RPMI8226 (cell line): ENCODE measurements around the gene NPDC1.
A peak's percentile ranks its signal among the peaks of the same experiment; 100 is the strongest.

ENCODE experiments used
- DNase-seq: peaks from one replicate; pipeline ENCODE4 v3.0.0-alpha.2; 2015

Gene NPDC1

DNA sequence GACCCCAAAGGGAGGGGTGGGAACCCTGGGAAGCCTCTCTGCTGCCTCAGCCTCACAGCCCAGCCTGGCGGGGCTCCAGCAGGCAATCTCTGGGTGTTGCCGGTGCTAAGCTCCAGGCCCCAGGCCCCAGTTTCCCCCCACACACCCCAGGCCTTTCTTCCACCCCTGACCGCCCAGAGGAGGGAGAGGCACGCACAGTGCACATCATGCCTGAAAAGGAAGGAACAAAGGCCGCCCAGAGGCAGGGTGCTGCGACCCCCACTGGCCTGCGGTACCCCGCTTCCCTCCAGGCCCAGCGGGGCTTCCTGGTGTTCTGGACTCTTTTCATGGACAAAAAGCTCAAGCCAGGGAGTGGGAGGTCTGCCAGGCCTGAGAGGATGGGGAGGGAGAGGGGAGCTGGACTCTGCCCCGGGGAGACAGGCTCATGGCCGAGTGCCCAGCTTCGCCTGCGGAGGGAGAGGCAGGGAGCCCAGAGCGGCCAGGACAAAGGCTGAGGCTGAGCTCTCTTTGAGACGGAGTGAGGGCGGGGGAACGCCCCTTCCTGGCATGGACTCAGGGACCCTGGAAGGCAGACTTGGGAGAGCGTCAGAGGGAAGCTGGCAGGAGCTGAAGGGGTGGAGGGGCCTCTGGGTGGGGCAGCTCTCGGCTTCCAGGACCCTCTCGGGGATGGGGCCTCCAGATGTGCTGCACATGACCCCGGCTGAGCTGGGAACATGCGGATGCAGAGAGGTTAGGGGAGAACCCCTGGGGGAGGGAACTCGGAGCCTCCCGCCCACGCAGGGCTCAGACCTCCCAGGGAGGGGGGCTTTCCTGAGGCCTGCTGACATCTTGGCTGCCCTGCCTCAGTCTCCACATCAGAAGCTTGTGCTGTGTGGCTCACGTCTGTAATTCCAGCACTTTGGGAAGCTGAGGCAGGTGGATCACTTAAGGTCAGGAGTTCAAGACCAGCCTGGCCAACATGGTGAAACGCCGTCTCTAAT lies 9.7 kb upstream of the NPDC1 start:
- DNase-seq = no peak

DNA sequence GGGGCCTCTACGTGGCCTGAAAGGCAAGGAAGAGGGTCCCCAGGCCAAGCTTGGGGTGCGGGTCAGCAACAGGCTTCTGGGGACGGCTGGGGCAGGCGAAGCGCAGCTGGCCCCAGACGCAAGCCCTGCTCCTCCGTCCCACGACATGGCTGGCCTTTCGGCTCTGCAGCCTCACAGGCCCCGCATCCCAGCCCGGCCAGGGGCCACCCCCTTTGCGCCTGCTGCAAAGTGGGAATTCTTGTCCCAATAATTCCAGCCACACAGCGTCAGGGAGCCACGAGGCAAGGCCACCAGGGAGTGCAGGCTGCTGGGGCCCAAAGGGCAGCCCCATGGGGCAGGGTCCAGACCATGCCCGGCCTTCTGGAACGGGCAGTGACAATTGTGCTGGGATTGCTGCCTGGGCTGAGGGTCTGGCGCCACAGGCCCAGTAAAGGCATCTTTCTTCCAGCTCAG lies 9.0 kb upstream of the NPDC1 start:
- no peak for DNase-seq

DNA sequence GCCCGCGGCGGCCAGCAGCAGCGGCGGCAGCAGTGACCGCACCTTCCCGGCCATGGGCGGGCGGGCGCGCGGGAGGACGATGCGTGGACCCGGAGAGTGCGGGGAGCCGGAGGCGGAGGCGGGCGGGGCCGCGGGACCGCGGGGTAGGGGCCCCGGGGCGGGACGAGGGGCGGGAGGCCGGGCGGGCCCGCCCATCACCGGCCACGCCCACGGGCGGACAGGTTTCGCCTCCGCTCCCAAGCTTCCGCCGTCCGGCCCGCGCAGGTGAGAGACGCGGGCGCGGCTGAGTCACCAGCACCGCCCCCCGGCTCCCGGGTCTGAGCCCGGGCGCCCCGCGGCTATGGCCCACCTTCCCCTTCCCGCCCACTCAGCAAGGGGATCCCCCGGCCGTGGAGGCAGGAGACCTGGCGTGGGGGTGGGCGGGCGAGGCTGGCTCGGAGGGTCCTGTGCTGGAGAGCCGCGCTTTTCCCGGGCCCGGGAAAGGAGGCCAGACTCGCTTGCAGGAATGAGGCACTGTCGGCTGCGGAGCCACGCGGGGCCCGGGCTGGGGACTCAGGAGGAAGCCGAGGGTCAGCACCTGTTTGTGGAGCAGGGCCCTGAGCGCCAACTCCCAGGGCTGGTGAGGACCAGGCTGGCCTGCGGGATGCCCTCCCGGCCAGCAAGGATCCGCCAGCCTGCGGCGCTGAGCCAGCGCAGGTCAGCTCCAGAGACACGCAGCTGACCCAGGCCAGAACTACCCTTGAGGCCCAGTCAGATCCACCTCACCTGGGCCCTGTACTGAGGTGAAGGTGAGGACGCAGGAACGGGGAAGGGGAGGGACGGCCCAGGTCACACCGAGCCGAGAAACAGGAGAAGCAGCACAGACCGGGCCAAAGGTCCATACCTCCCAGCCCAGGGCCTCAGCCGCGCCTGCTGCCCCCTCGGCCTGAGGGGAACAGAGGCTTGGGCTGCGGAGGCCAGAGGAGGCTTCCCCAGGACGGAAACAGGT lies 8.3 kb upstream of the NPDC1 start, which contains the start of gene ENTPD2:
ENTPD2 (minus strand) TSS at position 118 of the 988 bp plus-strand sequence; CDS start at position 54, 64 bp downstream.
- DNase-seq = peak; percentile 91

DNA sequence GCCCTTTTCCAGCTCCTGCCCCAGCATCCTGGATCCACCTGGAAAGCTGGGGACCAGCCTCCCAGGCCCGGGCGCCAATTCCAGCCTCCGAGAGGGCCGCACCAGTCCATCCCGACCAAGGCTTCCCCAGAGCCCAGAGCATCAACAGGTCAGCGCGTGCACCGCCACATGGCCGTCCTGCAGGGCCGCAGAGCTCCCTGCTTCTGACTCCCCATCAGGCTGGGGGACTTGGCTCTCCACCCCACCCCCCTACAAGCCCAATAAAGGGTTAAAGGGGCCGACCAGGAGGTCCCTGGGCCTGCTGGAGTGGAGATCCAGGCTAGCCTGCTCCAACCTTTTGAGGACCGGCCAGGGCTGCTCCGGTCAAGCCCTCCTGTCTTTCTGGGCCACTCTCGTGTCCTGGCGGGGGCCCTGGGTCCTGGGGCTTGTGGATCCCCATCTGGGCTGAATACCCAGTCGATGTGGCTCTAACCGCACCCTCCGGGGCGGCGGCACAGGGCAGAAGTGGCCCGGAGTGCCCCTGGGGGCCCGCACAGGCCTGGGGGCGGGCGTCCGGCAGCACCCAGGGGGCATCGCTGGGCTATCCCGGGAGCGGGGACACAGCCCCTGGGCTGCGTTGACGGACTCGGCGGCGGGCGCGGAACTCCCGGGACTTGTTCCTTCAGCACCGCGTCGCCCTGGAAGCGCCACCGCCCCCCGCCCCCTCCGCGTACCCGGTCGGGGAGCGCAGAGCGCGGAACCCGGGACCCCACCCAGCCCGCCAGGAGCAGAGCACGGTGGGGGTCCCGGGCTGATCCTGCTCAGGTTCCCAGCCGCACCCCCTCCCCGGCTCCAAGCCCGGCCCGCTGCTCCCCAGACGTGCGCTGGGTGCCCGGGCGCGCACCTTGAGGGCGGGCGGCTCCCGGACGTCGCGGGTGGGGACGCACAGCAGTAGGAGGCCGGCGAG lies 7.3 kb upstream of the NPDC1 start:
- DNase-seq = no peak

DNA sequence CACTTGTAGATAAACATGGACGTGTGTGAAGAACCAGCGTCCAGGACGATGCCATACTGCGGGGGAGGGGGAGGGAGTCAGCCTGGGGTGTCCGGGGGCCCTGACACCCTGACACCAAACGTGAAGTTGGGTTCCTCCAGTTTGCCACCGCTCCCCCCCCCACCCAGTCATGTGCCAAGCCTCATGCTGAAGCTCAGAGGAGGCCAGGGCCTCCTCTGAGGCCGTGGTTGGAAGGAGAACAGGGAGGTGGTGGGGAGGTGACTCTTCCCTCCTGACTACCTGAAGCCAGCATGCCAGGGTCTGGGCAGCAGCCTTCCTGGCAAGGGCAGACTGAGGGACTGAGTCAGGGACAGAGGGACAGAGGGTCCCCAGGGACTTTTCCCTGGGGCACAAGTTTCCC lies 6.3 kb upstream of the NPDC1 start:
- no peak for DNase-seq

- DNase-seq = no peak
Observed at GRCh38 chr9:137051145-137051724, 5.3 kb upstream of the NPDC1 start.

GRCh38 chr9:137050570-137050969 lies 4.6 kb upstream of the NPDC1 start:
- DNase-seq = no peak

DNA sequence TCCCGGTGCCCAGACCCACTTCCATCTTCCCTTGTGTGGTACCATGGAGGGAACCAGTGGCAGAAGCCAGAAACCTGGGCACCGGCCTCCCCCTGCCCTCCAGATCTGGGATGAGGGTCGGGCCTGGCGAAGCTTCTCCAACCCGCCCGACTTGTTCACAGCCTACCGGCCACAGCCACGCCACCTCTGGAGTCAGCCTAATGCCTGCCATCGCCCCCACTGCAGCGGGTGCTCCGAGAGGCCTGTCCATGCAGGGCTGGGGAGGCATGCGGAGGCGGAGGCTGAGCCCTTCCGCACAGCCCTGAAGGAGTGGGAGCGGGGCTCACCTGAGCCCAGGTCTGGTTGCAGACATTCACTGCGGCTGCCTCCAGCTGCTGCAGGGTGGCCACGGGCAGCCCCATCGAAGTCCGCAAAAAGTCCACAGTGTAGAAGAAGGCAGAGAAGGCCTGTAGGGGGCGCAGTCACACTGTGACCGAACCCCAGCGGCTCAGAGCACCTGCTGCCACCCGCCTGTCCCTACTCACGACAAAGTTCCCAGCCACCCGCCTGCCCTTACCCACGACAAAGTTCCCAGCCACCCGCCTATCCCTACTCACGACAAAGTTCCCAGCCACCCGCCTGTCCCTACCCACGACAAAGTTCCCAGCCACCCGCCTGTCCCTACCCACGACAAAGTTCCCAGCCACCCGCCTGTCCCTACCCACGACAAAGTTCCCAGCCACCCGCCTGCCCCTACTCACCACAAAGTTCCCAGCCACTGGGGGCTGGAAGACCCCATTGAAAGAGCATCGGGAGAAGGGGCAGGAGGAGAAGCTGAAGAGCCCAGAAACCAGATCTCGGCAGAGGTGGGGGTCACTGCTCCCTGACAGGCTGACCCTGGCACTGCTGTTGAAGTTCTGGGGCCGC lies 3.8 kb upstream of the NPDC1 start:
- peak; percentile 86 for DNase-seq

- no peak for DNase-seq
Observed at GRCh38 chr9:137048655-137049543, 2.9 kb upstream of the NPDC1 start.

GRCh38 chr9:137045294-137046087 lies 486 bp downstream of the NPDC1 start:
- peak; percentile 75 for DNase-seq

GRCh38 chr9:137044502-137045177 lies 1.3 kb downstream of the NPDC1 start:
- no peak for DNase-seq

DNA sequence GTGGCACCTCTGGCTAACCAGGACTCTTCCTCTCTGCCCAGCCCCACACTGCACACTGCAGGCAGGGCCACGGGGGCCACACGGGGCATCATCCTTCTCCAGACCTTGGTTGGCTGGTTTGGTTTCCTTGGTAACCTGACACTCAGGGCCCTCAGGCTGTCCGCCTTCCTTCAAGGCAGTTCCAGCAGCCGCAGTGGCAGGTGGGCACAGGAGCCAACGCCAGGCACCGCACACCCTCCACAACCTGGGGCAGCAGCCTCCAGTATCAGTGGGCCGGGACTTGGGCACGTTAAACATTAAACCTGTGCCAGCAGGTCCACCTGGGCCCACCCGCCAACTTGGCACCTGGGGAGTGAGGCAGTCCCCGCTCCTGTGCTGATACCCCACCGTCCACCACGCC lies 1.9 kb downstream of the NPDC1 start:
- DNase-seq = no peak

- no peak for DNase-seq
Observed at GRCh38 chr9:137042751-137043727, 2.9 kb downstream of the NPDC1 start.

DNA sequence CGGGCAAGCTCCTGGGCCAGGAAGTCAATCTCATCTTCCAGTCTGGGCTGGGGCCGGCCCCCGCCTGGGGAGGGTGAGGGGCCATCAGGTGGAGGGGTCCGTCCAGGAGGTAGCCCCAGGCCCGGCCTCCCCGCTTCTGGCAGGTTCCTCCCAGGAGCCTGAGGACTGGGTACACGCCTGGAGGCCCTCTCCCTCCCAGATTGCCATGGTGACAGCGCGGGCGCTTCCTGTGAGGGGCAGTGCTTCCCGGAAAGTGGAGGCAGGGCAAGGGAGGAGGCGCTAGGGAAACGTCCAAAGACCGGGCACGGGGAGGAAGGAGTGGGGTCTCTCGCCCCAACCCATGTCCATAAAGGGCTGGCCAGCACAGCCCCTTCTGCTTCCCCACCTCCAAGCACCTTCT lies 4.9 kb downstream of the NPDC1 start:
- no peak for DNase-seq

DNA sequence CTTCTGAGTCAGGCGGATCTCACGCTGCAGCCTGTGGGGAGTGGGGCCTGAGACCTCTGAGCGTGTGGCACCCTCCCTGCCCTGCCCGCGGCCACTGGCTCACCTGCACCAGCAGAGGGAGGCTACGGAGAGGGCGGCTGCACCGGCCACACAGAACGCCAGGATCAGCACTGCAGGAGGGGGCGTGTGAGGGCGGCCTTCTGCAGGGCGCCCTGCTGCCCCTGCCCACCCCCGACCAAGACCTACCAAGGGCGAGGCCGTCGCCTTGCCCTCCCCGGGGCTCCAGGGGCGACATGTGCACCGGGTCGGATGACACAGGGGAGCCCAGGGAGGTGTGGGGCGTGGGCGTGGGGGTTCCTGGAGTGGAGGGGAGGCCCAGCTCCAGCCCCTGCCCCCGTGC lies 5.4 kb downstream of the NPDC1 start:
- DNase-seq = no peak

DNA sequence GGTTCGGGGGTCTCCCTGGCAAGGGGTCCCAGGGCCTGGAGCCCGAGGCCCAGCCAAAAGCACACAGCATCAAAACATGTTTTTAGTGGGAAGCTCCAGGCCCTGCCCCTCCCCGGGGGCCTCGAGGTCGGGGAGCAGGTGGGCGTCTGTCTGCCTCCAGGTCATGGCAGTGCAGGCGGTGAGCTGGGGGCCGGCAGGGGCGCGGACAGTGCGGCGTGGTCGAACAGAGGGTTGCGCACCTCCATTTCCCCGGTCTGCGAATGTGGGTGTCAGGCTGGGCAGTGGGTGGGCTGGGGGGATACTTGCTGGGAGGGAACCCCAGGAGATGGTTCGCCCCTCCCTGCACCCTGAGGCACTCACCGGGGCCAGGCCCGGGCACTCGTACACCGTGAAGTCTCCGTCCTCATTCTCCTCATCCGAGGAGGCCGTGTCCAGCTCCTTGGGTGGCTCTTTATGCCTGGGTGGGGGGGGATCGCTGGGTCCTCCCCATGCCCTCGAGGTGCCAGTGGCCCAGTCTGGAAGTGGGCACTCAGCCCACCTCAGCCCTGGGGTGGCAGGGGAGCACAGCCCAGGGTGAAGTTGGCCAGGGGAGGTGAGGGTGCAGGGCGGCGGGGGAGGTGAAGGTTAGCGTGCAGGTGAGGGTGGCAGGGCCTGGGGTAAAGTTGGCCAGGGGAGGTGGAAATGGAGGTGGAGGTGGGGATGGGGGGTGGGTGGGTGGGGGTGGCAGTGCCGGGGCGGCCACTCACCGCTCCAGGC lies 6.2 kb downstream of the NPDC1 start:
- DNase-seq = no peak
